CD14-positive monocyte (primary cell): Measurements from ENCODE around the gene RBFOX2. TPM values are rescaled to one million over a fixed set of nuclear protein-coding genes. Genes with fewer than 3 reads are reported as not detected.
"Not testable (repeated sequence)": the region's sequence is repeated elsewhere in the genome, so short reads cannot be mapped to it uniquely, and the experiment has no call there.

Experiments
- DNase-seq, 3 donors: peaks; one replicate each; pipeline ENCODE4 v3.0.0-alpha.2; 2011 to 2022
- H2AFZ ChIP-seq: 2 replicates; pipeline ENCODE4 v1.6.0; 2012; ENCODE audit warnings: mild to moderate bottlenecking, low read depth, low read length, inconsistent platforms; ENCODE audit not compliant: insufficient read depth, poor library complexity, severe bottlenecking
- H3K27ac ChIP-seq, 2 donors: 1 replicate in 1 of 2; 2 replicates in 1 of 2; pipeline ENCODE4 v1.5.1; 2012 to 2013; ENCODE audit warnings: low read length in 2 of 2, control low read depth in 1 of 2, inconsistent platforms in 1 of 2, low read depth in 1 of 2, mild to moderate bottlenecking in 1 of 2
- H3K27me3 ChIP-seq, 2 donors: one replicate each; pipeline versions ENCODE4 v1.6.0 to v1.6.1; 2011 to 2013; ENCODE audit warnings: low read length in 2 of 2; ENCODE audit not compliant: control insufficient read depth in 2 of 2, insufficient read depth in 2 of 2
- H3K36me3 ChIP-seq, 2 donors: replicated peaks in 1 of 2; 1 replicate in 1 of 2; 2 replicates in 1 of 2; pipeline versions ENCODE4 v1.5.1 to v1.6.1; 2012 to 2013; ENCODE audit warnings: low read length in 2 of 2, control low read depth in 1 of 2, inconsistent platforms in 1 of 2, mild to moderate bottlenecking in 1 of 2; ENCODE audit not compliant: insufficient read depth in 2 of 2, control insufficient read depth in 1 of 2
- H3K4me1 ChIP-seq, 2 donors: 1 replicate in 1 of 2; 2 replicates in 1 of 2; pipeline versions ENCODE4 v1.5.1 to v1.6.1; 2012 to 2013; ENCODE audit warnings: low read length in 2 of 2, control low read depth in 1 of 2, inconsistent platforms in 1 of 2, mild to moderate bottlenecking in 1 of 2, moderate library complexity in 1 of 2; ENCODE audit not compliant: insufficient read depth in 2 of 2, control insufficient read depth in 1 of 2
- H3K4me2 ChIP-seq: replicated peaks from 2 replicates; pipeline ENCODE3; 2012; ENCODE audit warnings: low read length, moderate library complexity, mild to moderate bottlenecking; ENCODE audit not compliant: poor library complexity, severe bottlenecking; ENCODE audit errors: extremely low read depth
- H3K4me3 ChIP-seq, 3 experiments: fragments of 200-600 bp in 1 of 3; sonication (generic) in 1 of 3; replicated peaks in 1 of 3; 1 replicate in 2 of 3; 2 replicates in 1 of 3; pipeline ENCODE4 v1.5.1; 2011 to 2013; ENCODE audit warnings: low read length in 3 of 3, mild to moderate bottlenecking in 3 of 3, control low read depth in 2 of 3, low read depth in 2 of 3, inconsistent platforms in 1 of 3, moderate library complexity in 1 of 3
- H3K79me2 ChIP-seq: 2 replicates; pipeline ENCODE4 v1.6.0; 2012; ENCODE audit warnings: mild to moderate bottlenecking, control low read depth, inconsistent platforms, low read length, moderate library complexity; ENCODE audit not compliant: insufficient read depth
- H3K9ac ChIP-seq: 2 replicates; pipeline ENCODE4 v1.6.0; 2017; ENCODE audit warnings: low read length, mild to moderate bottlenecking; ENCODE audit not compliant: insufficient read depth, poor library complexity, severe bottlenecking
- H3K9me3 ChIP-seq, 2 donors: replicated peaks in 1 of 2; 1 replicate in 1 of 2; 2 replicates in 1 of 2; pipeline versions ENCODE4 v1.5.1 to v1.6.1; 2012 to 2013; ENCODE audit warnings: low read length in 2 of 2, control low read depth in 1 of 2; ENCODE audit not compliant: control insufficient read depth in 1 of 2, insufficient read depth in 1 of 2
- H4K20me1 ChIP-seq: 2 replicates; pipeline ENCODE4 v1.6.0; 2012; ENCODE audit warnings: mild to moderate bottlenecking, low read length, control low read depth, moderate library complexity; ENCODE audit not compliant: insufficient read depth
- H3K27ac Mint-ChIP-seq, 7 donors: one replicate each; pipeline ENCODE4 v1.8.0; 2020; ENCODE audit warnings: mild to moderate bottlenecking in 7 of 7, mixed read lengths in 7 of 7, moderate library complexity in 6 of 7, inconsistent platforms in 2 of 7
- H3K27me3 Mint-ChIP-seq, 3 donors: one replicate each; pipeline ENCODE4 v1.8.0; 2021 to 2022; ENCODE audit warnings: low read depth in 3 of 3, mild to moderate bottlenecking in 3 of 3, mixed read lengths in 3 of 3, moderate library complexity in 3 of 3, inconsistent platforms in 1 of 3
- H3K36me3 Mint-ChIP-seq, 2 donors: one replicate each; pipeline ENCODE4 v1.8.0; 2020; ENCODE audit warnings: mixed read lengths in 2 of 2, inconsistent platforms in 1 of 2, mild to moderate bottlenecking in 1 of 2
- H3K4me1 Mint-ChIP-seq: one replicate; pipeline ENCODE4 v1.8.0; 2020; ENCODE audit warnings: mild to moderate bottlenecking, mixed read lengths
- H3K4me3 Mint-ChIP-seq, 2 donors: one replicate each; pipeline ENCODE4 v1.8.0; 2020; ENCODE audit warnings: mild to moderate bottlenecking in 2 of 2, mixed read lengths in 2 of 2, moderate library complexity in 1 of 2
- H3K9me3 Mint-ChIP-seq, 7 donors: one replicate each; pipeline ENCODE4 v1.8.0; 2020 to 2022; ENCODE audit warnings: mixed read lengths in 7 of 7, mild to moderate bottlenecking in 6 of 7, moderate library complexity in 6 of 7, inconsistent platforms in 2 of 7
- CTCF ChIP-seq: fragments of 200-600 bp; IDR thresholded peaks from one replicate; pipeline ENCODE4 v1.8.0; 2022; ENCODE audit warnings: antibody characterized with exemption, mild to moderate bottlenecking
- WGBS: methylation state at CpG from one replicate; pipeline ENCODE4 v1.1.5; 2013; ENCODE audit warnings: missing lambda C conversion rate; ENCODE audit not compliant: insufficient coverage; 5-methylcytosine and 5-hydroxymethylcytosine counted together
- intact Hi-C, 2 donors: fragments of 100-400 bp; cut with micrococcal nuclease; formaldehyde crosslinking; loops; one replicate each; pipeline versions ENCODE4 v1.15.0 to v1.15.1; 2023
- polyA plus RNA-seq, 3 donors: library from polyadenylated mRNA; depleted of rRNA in 1 of 3; unstranded in 2 of 3; stranded (reverse) in 1 of 3; fragments of 300-500 nt in 2 of 3; fragments of >200 nt in 1 of 3; fragmentation: Illumina TruSeq in 2 of 3; gene quantifications; 1 replicate in 2 of 3; 2 replicates in 1 of 3; pipeline ENCODE4 v1.2.3, GENCODE V29; 2012 to 2021

Gene RBFOX2
- polyA plus RNA-seq, 3 donors: not detected

GRCh38 chr22:35703861-35704584, 324.6 kb downstream of the RBFOX2 start:
- WGBS: 98% methylated on average over 4 of the region's 7 CpGs
- no peaks in the 10 kb centered on the region for H3K4me1 ChIP-seq
- no peaks in the 10 kb centered on the region for H3K27me3 ChIP-seq
- no peak overlapping the region for H3K4me2 ChIP-seq
- H3K27ac ChIP-seq: no peak overlapping the region
- intact Hi-C loops: no loop called here
- no peaks in the 10 kb centered on the region for H3K4me1 Mint-ChIP-seq
- no peak overlapping the region for H3K9ac ChIP-seq
- TF ChIP-seq CTCF: no peak
- H3K4me3 Mint-ChIP-seq: no peak overlapping the region
- H3K27me3 Mint-ChIP-seq: peaks cover 0 to 2% (median 0%) of the 10 kb centered on the region in 3 donors
- H4K20me1 ChIP-seq: no peaks in the 10 kb centered on the region
- no peak for DNase-seq
- H3K9me3 ChIP-seq: no peaks in the 10 kb centered on the region
- no peak overlapping the region for H3K4me3 ChIP-seq
- peak overlapping the region in 1 of 7 donors; percentile 36 for H3K27ac Mint-ChIP-seq
- H2AFZ ChIP-seq: no peak overlapping the region
- H3K9me3 Mint-ChIP-seq: peaks cover 0 to 6% (median 0%) of the 10 kb centered on the region in 7 donors
- H3K36me3 ChIP-seq: no peaks in the 10 kb centered on the region
- no peaks in the 10 kb centered on the region for H3K79me2 ChIP-seq
- H3K36me3 Mint-ChIP-seq: no peaks in the 10 kb centered on the region

- peaks cover 2 to 15% (median 7%) of the 10 kb centered on the region in 7 donors for H3K9me3 Mint-ChIP-seq
- WGBS: no CpG with 5 or more reads among the region's 6 CpGs
- H3K9ac ChIP-seq, H2AFZ ChIP-seq, H3K36me3 ChIP-seq, H4K20me1 ChIP-seq, H3K27me3 ChIP-seq, H3K4me3 Mint-ChIP-seq, H3K79me2 ChIP-seq, H3K4me3 ChIP-seq, H3K4me2 ChIP-seq, H3K4me1 ChIP-seq, intact Hi-C loops, H3K4me1 Mint-ChIP-seq, H3K27ac Mint-ChIP-seq, H3K27ac ChIP-seq, DNase-seq, H3K9me3 ChIP-seq, H3K36me3 Mint-ChIP-seq, H3K27me3 Mint-ChIP-seq: not testable (repeated sequence)
These were observed 328.8 kb downstream of the RBFOX2 start for GRCh38 chr22:35699852-35700251.
